Keratinocyte (primary cell): ENCODE results near the gene CD1D.

ENCODE experiments used
- CTCF ChIP-seq, 3 experiments: IDR thresholded peaks in 1 of 3; conservative IDR thresholded peaks in 1 of 3; optimal IDR thresholded peaks in 1 of 3; 2 replicates in 2 of 3; 3 replicates in 1 of 3; pipeline versions ENCODE3 to v1.5.1; 2011; ENCODE audit warnings: low read length in 3 of 3, mild to moderate bottlenecking in 3 of 3, moderate library complexity in 2 of 3, control low read depth in 1 of 3, inconsistent platforms in 1 of 3; ENCODE audit not compliant: insufficient read depth in 2 of 3; ENCODE audit errors: extremely low read depth in 1 of 3
- EZH2 ChIP-seq: IDR thresholded peaks from one replicate; pipeline ENCODE4 v1.6.1; 2012; ENCODE audit warnings: inconsistent platforms, mild to moderate bottlenecking, low read length, moderate library complexity

GRCh38 chr1:158146165-158146564 is 34.5 kb upstream of the CD1D start:
- TF ChIP-seq CTCF (optimal IDR thresholded peaks at IDR 0.05 in 1 of 3, IDR thresholded peaks at IDR 0.05 in 1 of 3, conservative IDR thresholded peaks at IDR 0.05 in 1 of 3; ENCODE audit: extremely low read depth in 1 of 3, insufficient read depth in 2 of 3, low read length in 3 of 3) (no peak), EZH2 (no peak)
